SU-DHL-6 (cell line): ENCODE results near the gene CASP14.

Experiments
- H2AFZ ChIP-seq: fragments of 200-600 bp; sonication (generic); 2 replicates; pipeline ENCODE4 v1.6.1; 2014; ENCODE audit warnings: low read depth, mild to moderate bottlenecking, moderate library complexity, mixed read lengths, antibody characterized with exemption, low read length; ENCODE audit not compliant: severe bottlenecking
- H3F3A ChIP-seq: fragments of 200-600 bp; shearing (Covaris generic); 2 replicates; pipeline ENCODE4 v1.6.0; 2016; ENCODE audit warnings: antibody characterized with exemption, mild to moderate bottlenecking; ENCODE audit not compliant: insufficient read depth
- H3K27ac ChIP-seq: fragments of 200-600 bp; sonication (generic); 2 replicates; pipeline ENCODE4 v1.5.1; 2016; ENCODE audit warnings: low read depth, mild to moderate bottlenecking, low read length, moderate library complexity, mixed read lengths
- H3K27me3 ChIP-seq: fragments of 200-600 bp; sonication (generic), shearing (Covaris generic); 2 replicates; pipeline ENCODE4 v1.6.0; 2014; ENCODE audit warnings: mild to moderate bottlenecking, low read length
- H3K36me3 ChIP-seq: fragments of 200-600 bp; sonication (generic); 2 replicates; pipeline ENCODE4 v1.6.1; 2014; ENCODE audit warnings: mild to moderate bottlenecking, low read length, mixed read lengths
- H3K4me2 ChIP-seq: fragments of 300-600, 200-600 bp; shearing (Covaris generic), sonication (generic); 2 replicates; pipeline ENCODE4 v1.6.0; 2014; ENCODE audit warnings: low read length, low read depth, mild to moderate bottlenecking; ENCODE audit not compliant: poor library complexity, severe bottlenecking
- H3K4me3 ChIP-seq: fragments of 200-600 bp; sonication (generic); 2 replicates; pipeline ENCODE4 v1.5.1; 2014; ENCODE audit warnings: antibody characterized with exemption, low read length, mild to moderate bottlenecking, mixed read lengths; ENCODE audit not compliant: insufficient read depth, poor library complexity, severe bottlenecking
- H3K79me2 ChIP-seq: fragments of 200-600 bp; sonication (generic); 2 replicates; pipeline ENCODE4 v1.6.1; 2014; ENCODE audit warnings: mild to moderate bottlenecking, low read length, moderate library complexity; ENCODE audit not compliant: insufficient read depth
- H3K9ac ChIP-seq: fragments of 200-600 bp; sonication (generic); 2 replicates; pipeline ENCODE4 v1.7.0; 2014; ENCODE audit warnings: mild to moderate bottlenecking, low read length
- H3K9me2 ChIP-seq: fragments of 200-600 bp; sonication (generic); replicated peaks from 2 replicates; pipeline ENCODE4 v1.6.1; 2014; ENCODE audit warnings: low read length; ENCODE audit not compliant: insufficient read depth
- H3K9me3 ChIP-seq: fragments of 200-600 bp; sonication (generic); 2 replicates; pipeline ENCODE4 v1.6.1; 2014; ENCODE audit warnings: low read length, mixed read lengths; ENCODE audit not compliant: insufficient read depth
- H4K20me1 ChIP-seq: fragments of 200-600 bp; sonication (generic); 2 replicates; pipeline ENCODE4 v1.6.1; 2014; ENCODE audit warnings: low read depth, mild to moderate bottlenecking, antibody characterized with exemption, low read length, moderate library complexity, mixed read lengths
- CTCF ChIP-seq: fragments of 200-600 bp; sonication (generic); IDR thresholded peaks from one replicate; pipeline ENCODE4 v1.5.1; 2017; ENCODE audit warnings: antibody characterized with exemption, mild to moderate bottlenecking, low read length, moderate library complexity; ENCODE audit not compliant: insufficient read depth, poor library complexity, severe bottlenecking
- EZH2phosphoT487 ChIP-seq: fragments of 200-600 bp; sonication (generic), shearing (Covaris generic); conservative IDR thresholded peaks from 2 replicates; pipeline ENCODE4 v1.6.1; 2018; ENCODE audit warnings: mild to moderate bottlenecking, antibody characterized with exemption, low read length, moderate library complexity, mixed read lengths

Gene CASP14

GRCh38 chr19:15042003-15042402 is 7.3 kb upstream of the CASP14 start:
- Histone ChIP-seq H3K9ac (no peak overlapping the region), H3K9me3 (no peaks in the 10 kb centered on the region), H3K4me2 (no peak overlapping the region), H3K36me3 (no peaks in the 10 kb centered on the region), H3F3A (no peaks in the 10 kb centered on the region), H3K27ac (no peak overlapping the region), H4K20me1 (no peaks in the 10 kb centered on the region), H2AFZ (no peak overlapping the region), H3K79me2 (no peaks in the 10 kb centered on the region), H3K27me3 (no peaks in the 10 kb centered on the region), H3K4me3 (no peak overlapping the region), H3K9me2 (no peaks in the 10 kb centered on the region)
- TF ChIP-seq CTCF (no peak), EZH2phosphoT487 (no peak)

GRCh38 chr19:15042826-15043225 is 6.5 kb upstream of the CASP14 start:
- Histone ChIP-seq H3K9me3 (no peaks in the 10 kb centered on the region), H3F3A (no peaks in the 10 kb centered on the region), H3K9ac (no peak overlapping the region), H3K4me2 (no peak overlapping the region), H2AFZ (no peak overlapping the region), H3K36me3 (no peaks in the 10 kb centered on the region), H4K20me1 (no peaks in the 10 kb centered on the region), H3K27ac (no peak overlapping the region), H3K79me2 (no peaks in the 10 kb centered on the region), H3K9me2 (no peaks in the 10 kb centered on the region), H3K4me3 (no peak overlapping the region), H3K27me3 (no peaks in the 10 kb centered on the region)
- TF ChIP-seq EZH2phosphoT487 (no peak), CTCF (no peak)

- H3K9me3 ChIP-seq, result no peaks in the 10 kb centered on the region
- H3K27me3 ChIP-seq, result no peaks in the 10 kb centered on the region
- H3K27ac ChIP-seq, result no peak overlapping the region
- TF ChIP-seq CTCF, result no peak
- no peak for TF ChIP-seq EZH2phosphoT487
- no peaks in the 10 kb centered on the region for H3F3A ChIP-seq
- H3K4me2 ChIP-seq, result no peak overlapping the region
- no peaks in the 10 kb centered on the region for H3K36me3 ChIP-seq
- no peak overlapping the region for H3K4me3 ChIP-seq
- no peak overlapping the region for H2AFZ ChIP-seq
- no peaks in the 10 kb centered on the region for H3K79me2 ChIP-seq
- no peaks in the 10 kb centered on the region for H4K20me1 ChIP-seq
- H3K9me2 ChIP-seq, result no peaks in the 10 kb centered on the region
- no peak overlapping the region for H3K9ac ChIP-seq
These were observed 3.8 kb upstream of the CASP14 start for GRCh38 chr19:15045506-15045905.
